ENCODE results near the gene FBXL4.
"Not testable (repeated sequence)": the region's sequence is repeated elsewhere in the genome, so short reads cannot be mapped to it uniquely, and the experiment has no call there.

The FBXL4 gene

GRCh38 chr6:98945311-98946115 lies 2.2 kb downstream of the FBXL4 start:
- no peak for DNase-seq

- DNase-seq = no peak
These were observed 3.1 kb downstream of the FBXL4 start for GRCh38 chr6:98944598-98945081.

DNA sequence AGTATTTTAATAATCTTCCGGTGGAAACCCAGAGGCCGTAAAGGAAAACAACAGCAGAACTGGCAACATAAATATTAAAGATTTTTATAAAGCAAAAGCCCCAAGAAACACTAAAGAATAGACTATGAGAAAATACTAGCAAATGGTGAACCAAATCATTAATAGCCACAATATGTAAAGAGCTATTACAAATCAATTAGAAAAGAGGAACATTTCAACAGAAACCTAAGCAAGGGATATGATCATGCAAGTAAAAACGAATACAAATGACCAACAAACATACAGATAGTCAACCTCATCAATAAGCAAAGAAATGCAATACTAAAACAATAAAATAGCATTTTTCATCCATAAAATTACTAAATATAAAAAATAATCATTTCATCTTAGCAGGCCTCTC lies 3.6 kb downstream of the FBXL4 start:
- no peak for DNase-seq

GRCh38 chr6:98942263-98942803 lies 5.4 kb downstream of the FBXL4 start:
- DNase-seq = no peak

DNA sequence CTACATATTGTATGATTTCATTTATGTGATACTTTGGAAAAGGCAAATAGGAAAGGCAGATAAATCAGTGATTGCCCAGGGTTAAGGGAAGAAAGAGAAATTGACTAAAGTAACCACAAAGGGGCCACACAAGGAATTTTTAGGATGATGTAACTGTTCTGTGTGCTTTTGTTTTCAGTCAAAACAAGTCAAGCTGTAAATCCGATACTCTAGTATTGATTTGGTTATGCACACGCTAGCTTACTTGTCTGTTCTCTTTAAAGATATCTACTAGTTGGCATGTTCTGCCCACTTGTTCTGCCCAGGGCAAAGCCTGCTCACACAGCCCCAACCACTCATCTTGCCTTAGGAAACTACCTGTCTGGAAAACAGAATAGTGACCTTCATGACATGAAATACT lies 6.4 kb downstream of the FBXL4 start:
- DNase-seq = no peak

GRCh38 chr6:98937351-98937750 lies 10.4 kb downstream of the FBXL4 start:
- no peak for DNase-seq

DNA sequence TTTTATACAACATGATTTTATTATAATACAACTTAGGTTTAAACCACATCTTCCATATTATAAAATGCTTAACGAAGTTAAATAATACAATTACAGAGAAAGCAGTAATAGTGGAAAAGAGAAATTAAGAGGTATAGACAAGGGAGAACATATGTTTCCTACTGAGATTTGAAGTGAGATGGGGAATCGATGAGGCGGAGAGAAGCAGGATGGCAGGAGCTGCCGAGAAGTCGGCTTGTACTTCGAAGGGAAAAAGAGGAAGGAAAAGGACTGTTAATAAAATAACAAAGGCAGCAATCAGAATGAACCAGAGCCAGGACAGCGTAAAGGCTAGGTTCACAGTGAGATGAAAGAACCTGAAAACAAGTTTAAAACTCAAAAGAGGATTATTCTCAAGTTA lies 15.4 kb downstream of the FBXL4 start:
- no peak for DNase-seq

DNA sequence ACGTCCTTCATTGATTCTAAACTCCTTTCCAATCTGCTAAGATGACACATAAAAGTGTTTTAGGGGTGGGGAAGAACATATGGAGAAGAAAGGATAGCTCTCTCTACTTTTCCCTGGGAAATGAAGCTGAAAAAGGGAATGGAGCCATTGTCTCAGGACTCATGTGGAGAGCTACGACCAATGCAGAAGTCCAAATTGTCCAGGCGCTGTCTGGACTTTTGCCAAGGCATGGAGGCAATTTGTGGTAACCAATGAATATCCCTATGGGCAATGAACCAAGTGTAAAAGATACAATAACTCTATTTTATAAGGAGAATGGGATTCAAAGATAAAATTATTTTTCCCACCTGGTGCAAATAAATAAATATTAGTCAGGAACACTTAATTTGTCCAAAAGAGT lies 16.1 kb downstream of the FBXL4 start:
- no peak for DNase-seq

DNA sequence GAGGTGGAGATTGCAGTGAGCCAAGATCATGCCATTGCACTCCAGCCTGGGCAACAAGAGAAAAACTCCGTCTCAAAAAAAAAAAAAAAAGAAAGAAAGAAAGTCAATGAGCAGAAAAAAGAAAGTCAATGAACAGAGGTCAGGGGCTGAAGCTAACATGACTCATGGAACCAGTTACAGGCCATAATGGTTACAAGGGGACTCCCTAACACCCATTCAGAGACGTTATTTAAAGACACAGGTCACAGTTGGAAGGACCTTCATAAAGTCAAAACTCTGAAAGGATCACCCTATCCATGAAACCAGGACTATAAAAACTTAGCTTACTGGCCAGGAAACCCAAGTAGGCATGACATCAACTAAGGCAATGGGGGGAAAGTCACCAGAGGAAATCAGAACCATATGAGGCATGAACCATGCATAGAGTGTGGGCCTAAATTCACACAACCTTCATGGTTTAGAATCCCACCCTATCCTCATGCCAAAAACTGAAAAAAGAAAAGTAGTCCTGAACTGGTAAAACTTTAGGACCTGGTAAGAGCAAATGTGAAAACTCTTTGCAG lies 18.2 kb downstream of the FBXL4 start:
- no peak for DNase-seq

GRCh38 chr6:98928688-98929087 lies 19.1 kb downstream of the FBXL4 start:
- DNase-seq = no peak

DNA sequence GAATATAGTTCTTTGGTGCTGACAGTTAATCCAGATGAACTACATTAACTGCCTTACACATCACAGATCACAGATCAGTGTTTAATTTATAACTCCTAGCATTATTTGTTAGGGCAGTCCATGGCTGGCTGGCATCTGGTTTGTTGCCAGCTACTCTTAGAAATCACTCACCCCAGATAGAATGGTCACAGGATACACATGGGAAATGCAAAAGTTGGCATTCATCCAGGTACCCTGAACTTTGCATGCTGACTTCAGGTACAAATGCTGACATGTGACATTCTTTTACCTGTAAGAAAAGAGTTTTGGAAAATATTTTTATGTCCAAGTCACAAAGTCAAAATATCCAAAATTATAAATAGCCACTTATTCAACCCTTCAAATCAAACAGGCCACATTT lies 20.2 kb downstream of the FBXL4 start:
- DNase-seq = no peak

- DNase-seq = no peak
These were observed 21.9 kb downstream of the FBXL4 start for GRCh38 chr6:98925831-98926230.

GRCh38 chr6:98924647-98925046 lies 23.1 kb downstream of the FBXL4 start:
- no peak for DNase-seq

- DNase-seq = no peak
These were observed 26.8 kb downstream of the FBXL4 start for GRCh38 chr6:98920904-98921431.

- DNase-seq = not testable (repeated sequence)
These were observed 36.8 kb downstream of the FBXL4 start for GRCh38 chr6:98910946-98911345.

GRCh38 chr6:98909236-98909635 lies 38.5 kb downstream of the FBXL4 start:
- no peak for DNase-seq

- DNase-seq = not testable (repeated sequence)
These were observed 41.4 kb downstream of the FBXL4 start for GRCh38 chr6:98906342-98906741.

- DNase-seq = no peak
These were observed 42.0 kb downstream of the FBXL4 start for GRCh38 chr6:98905759-98906158.

- DNase-seq = no peak
These were observed 43.6 kb downstream of the FBXL4 start for GRCh38 chr6:98904096-98904495.

GRCh38 chr6:98900706-98901105 lies 47.0 kb downstream of the FBXL4 start:
- DNase-seq = no peak

- DNase-seq = no peak
These were observed 52.9 kb downstream of the FBXL4 start for GRCh38 chr6:98894810-98895209.

- DNase-seq = no peak
These were observed 60.1 kb downstream of the FBXL4 start for GRCh38 chr6:98887650-98888049.

- DNase-seq = no peak
These were observed 62.4 kb downstream of the FBXL4 start for GRCh38 chr6:98885330-98885729.

- no peak for DNase-seq
These were observed 67.3 kb downstream of the FBXL4 start for GRCh38 chr6:98880486-98880885.
